Stimulated activated CD4-positive, alpha-beta T cell treated with anti-CD3 and anti-CD28 coated beads, Interleukin-15, amount 100 ng/mL, for 1 hour (primary cell): ENCODE results near the gene ACADL.
"Not testable (repeated sequence)": the region's sequence is repeated elsewhere in the genome, so short reads cannot be mapped to it uniquely, and the experiment has no call there.

Source experiments
- DNase-seq, 2 donors: peaks; one replicate each; pipeline ENCODE4 v3.0.0-alpha.2; 2020; ENCODE audit warnings: low read depth in 1 of 2, low spot score in 1 of 2

ACADL gene

GRCh38 chr2:210203147-210203546 lies 22.1 kb downstream of the ACADL start:
- no peak for DNase-seq

GRCh38 chr2:210199854-210200253 lies 25.4 kb downstream of the ACADL start:
- no peak for DNase-seq

- DNase-seq: no peak
These were observed 26.0 kb downstream of the ACADL start for GRCh38 chr2:210199186-210199765.

GRCh38 chr2:210198326-210198725 lies 26.9 kb downstream of the ACADL start:
- no peak for DNase-seq

GRCh38 chr2:210197720-210198119 lies 27.5 kb downstream of the ACADL start:
- no peak for DNase-seq

GRCh38 chr2:210195101-210195852 lies 30.0 kb downstream of the ACADL start:
- DNase-seq: no peak

GRCh38 chr2:210190345-210190744 lies 34.9 kb downstream of the ACADL start:
- DNase-seq: no peak

- DNase-seq: no peak
These were observed 35.7 kb downstream of the ACADL start for GRCh38 chr2:210189452-210190138.

- no peak for DNase-seq
These were observed 36.5 kb downstream of the ACADL start for GRCh38 chr2:210188755-210189154.

- DNase-seq: no peak
These were observed 37.1 kb downstream of the ACADL start for GRCh38 chr2:210188190-210188589.

GRCh38 chr2:210183936-210184335 lies 41.3 kb downstream of the ACADL start:
- DNase-seq: not testable (repeated sequence)

GRCh38 chr2:210181606-210182088 lies 43.6 kb downstream of the ACADL start:
- DNase-seq: not testable (repeated sequence)

GRCh38 chr2:210181033-210181605 lies 44.1 kb downstream of the ACADL start:
- not testable (repeated sequence) for DNase-seq

GRCh38 chr2:210180477-210180876 lies 44.8 kb downstream of the ACADL start:
- no peak for DNase-seq

- no peak for DNase-seq
These were observed 45.8 kb downstream of the ACADL start for GRCh38 chr2:210179351-210179990.

- DNase-seq: no peak
These were observed 47.5 kb downstream of the ACADL start for GRCh38 chr2:210177769-210178168.

GRCh38 chr2:210177115-210177514 lies 48.1 kb downstream of the ACADL start:
- DNase-seq: not testable (repeated sequence)

GRCh38 chr2:210174086-210174485 lies 51.2 kb downstream of the ACADL start:
- DNase-seq: no peak

- DNase-seq: no peak
These were observed 53.0 kb downstream of the ACADL start for GRCh38 chr2:210172219-210172575.

- peak; percentile 93 to 97 for DNase-seq
These were observed 53.7 kb downstream of the ACADL start, which contains the start of gene KANSL1L for GRCh38 chr2:210171309-210172218. Gene KANSL1L (minus strand): TSS chr2:210171409. CDS start chr2:210154582, 16,827 bp downstream.
